GM21526 (cell line): Measurements from ENCODE around the gene JAG1.

Experiments used
- ATAC-seq: cut with Tn5 transposase; IDR thresholded peaks from one replicate; pipeline ENCODE4 v1.9.1; 2021; ENCODE audit warnings: moderate library complexity; ENCODE audit not compliant: unreplicated experiment, low FRiP score

JAG1 gene

DNA sequence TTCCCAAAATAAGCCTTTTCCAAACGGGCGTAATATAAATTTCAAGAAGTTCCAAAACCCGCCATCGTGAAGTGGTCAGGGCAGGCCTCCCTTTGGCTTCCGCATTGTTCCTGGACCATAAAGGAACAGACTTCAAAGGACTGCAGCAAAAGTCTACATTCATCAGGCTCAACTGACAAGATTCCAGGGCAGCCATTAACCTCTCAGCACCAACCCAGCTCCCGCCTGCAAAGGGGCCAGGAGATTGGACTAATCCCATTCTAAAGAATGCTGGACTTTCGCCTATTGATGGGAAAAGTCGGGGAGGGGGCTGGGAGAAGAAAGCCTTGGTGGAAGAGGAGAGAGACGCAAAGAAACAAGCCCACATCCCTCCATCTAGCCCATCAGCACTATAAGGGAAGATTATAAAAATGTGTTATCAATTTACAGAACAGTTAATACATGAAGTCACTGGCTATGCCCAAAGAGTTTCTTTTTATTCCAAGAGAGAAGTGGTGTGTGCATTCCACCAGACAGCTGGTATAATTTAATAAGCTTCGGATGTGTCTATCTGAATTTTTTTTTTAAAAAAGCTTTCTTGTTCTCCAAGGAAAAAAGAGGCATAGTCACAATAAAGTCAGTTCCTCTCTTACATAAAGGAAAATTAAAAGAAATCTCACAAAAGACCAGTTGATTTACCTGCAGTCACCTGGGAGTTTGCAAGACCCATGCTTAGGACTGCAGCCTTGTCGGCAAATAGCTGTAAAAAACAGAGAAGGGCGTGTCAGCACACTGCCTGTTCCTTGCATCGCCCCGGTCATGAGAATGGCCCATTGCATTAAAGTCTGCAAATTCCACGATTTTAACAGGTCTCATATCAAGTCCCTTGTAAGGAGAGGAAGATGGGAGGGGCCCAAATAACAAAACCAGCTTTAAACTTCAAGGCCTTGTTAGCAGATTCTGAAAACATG is 17.8 kb downstream of the JAG1 start:
- no peak for ATAC-seq

DNA sequence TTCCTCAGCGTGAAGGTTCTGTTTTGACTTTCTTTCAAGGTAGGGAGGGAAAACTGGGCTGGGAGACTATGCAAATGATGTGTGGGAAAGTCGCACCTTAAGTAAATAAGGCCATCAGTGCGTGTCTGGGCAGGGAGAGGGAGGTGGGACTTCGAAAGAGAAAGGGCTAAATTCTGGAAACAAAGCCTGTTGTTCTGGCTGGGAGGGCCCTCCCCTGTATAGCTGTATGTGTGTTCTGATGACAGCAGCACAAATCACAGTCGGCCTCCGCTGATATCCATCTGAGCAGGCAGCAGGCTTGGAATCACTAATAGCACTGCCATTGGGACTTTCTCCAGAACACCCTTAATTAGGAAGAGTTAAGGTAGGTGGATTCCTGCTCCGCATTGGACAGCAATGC is 19.2 kb downstream of the JAG1 start:
- ATAC-seq, result peak; percentile 47

DNA sequence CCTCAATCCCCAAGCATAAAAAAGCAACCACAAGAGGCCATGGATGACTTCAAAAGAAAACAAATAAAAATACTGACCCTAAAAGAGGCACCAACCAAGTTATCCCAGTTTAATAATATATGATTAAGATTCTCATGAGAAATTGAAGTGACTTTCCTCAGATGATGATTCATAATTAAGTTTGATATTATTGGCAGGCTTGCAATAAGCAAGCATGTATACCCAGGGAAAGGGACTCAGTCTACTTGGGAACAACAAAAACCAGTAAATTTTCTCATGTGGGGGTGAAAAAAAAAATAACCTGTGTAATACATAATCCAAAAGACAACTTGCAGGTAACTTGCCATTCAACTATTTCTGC is 19.6 kb downstream of the JAG1 start:
- ATAC-seq, result no peak

DNA sequence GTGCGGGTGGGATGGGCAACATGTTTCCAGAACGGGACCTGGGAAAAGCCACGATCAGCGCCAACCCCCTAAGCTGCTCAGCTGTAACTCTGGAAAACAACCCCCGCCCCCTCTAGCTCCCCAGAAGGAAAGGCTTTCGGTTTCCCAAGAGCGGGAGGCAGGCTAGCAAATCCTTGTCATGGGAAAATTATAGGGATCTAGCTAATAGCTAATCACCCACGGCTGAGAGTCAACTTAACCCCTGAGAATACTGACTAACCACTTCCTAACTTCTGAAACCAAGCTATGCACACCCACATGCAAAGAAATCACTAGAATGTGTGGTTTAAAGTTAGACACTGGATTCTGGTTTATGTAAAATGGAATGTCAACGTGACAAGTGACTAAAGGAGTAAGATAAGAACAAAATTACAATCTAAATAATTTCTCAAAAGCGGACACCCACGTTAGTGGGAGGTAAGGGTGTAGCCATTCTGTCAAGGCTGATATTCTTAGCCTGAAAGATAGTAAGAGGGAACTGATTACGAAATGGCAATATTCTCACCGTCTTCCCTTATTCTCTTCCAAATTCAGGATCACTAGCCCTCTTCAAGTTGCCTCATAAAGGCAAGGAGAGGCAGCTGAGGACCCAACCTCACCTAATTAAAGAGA is 20.1 kb downstream of the JAG1 start:
- no peak for ATAC-seq

DNA sequence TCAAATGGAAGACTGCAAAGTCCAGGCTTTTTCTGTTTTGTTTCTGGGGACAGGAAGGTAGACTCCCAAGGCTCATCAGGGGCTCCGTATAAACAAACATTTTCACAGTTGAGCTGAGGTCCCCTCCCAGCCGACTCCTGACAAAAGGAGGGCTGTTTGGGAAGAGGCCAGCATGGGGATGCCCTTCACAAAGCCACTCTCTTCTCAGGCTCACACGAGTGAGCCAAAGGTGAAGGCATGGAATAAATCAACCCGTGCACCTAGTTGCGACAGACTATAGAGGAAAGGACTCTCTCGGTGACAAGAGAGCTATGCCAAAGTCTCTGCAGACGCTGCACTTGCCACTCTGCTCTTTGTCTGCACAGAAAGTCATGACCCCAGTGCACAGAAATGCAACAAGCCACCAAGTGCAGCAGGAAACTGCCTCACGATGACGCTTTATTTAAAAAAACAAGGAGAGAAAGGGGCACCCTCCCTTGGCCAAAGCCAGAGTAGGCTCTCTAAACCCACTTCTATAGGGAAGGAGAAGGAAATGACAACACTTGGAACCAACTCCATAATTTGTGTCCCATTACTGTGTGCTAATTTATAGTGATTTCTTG is 21.0 kb downstream of the JAG1 start:
- ATAC-seq, result no peak

GRCh38 chr20:10652185-10652584 is 21.6 kb downstream of the JAG1 start:
- ATAC-seq, result no peak

- no peak for ATAC-seq
Measured at GRCh38 chr20:10651227-10651990, 22.4 kb downstream of the JAG1 start.

- no peak for ATAC-seq
Measured at GRCh38 chr20:10649797-10650160, 24.0 kb downstream of the JAG1 start.

DNA sequence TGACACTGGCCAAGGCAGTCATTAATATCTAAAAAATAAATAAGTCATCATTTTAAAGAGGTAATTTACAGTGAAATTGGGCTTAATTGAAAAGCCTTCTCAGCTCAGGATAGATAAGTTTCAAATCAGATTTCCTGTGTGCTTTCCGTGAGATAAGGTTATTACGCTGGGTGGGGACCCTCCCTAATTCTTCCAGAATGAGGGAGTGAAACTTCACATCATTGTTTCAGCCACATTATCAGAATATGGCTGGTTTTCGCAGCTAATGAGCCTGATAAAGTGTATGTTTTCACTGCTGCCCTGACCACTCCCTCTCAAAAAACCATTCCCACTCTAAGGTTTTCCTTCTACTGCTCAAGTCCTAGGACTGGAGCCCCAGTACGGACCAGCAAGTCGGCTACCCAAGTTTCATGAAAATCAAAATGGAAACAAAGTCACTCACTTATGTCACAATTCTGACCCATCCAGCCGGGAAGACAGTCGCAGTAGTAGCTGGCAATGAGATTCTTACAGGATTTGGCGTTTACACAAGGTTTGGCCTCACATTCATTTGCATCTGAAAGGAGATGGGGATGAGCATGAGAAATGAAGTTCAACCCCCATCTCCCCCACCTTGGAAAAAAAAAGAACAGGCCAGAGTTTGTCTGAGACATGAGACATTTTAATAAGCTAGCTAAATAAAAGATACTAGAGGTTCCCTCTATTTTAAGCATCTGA is 24.6 kb downstream of the JAG1 start:
- ATAC-seq, result no peak

- no peak for ATAC-seq
Measured at GRCh38 chr20:10648651-10649050, 25.1 kb downstream of the JAG1 start.

- ATAC-seq, result no peak
Measured at GRCh38 chr20:10647909-10648308, 25.9 kb downstream of the JAG1 start.

- ATAC-seq, result peak; percentile 53
Measured at GRCh38 chr20:10647471-10647870, 26.3 kb downstream of the JAG1 start.

DNA sequence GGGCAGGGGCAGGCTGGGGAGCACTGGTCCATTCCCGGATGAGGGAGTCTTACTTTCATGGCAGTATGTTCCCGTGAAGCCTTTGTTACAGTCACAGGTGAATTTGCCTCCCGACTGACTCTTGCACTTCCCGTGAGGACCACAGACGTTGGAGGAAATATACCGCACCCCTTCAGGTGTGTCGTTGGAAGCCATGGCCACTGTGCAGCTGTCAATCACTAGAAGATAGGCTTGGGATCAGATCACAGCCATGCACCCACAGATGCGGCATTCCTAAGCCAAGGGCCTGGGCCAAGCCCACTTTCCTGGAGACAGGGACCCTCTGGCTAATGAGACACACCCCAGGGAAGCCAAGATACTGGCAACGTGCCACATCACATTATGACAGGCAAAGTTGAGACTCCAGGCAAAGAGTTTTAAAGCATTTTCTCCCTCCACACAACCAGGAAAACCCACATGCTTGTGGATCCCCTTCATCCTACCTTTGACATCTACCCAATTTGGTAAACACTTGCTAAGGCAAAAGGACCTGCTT is 26.8 kb downstream of the JAG1 start:
- no peak for ATAC-seq

GRCh38 chr20:10646006-10646405 is 27.8 kb downstream of the JAG1 start:
- ATAC-seq, result no peak

DNA sequence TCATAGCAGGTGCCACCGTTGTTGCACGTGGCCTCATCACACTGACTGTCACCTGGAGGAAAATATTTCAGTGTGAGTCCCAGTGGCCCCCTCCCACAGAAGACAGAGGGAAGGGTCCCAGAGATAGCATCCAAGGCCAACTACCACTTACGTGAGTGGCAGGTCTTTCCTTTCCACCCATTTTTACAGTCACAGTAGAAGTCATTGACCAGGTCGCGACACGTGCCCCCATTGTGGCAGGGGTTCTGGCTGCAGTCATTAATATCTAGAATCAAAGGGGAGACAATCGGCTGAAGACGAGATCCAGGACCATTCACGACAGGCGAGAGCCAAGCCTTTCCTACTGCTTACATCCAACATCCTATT is 28.6 kb downstream of the JAG1 start:
- no peak for ATAC-seq

GRCh38 chr20:10644458-10645204 is 29.2 kb downstream of the JAG1 start:
- no peak for ATAC-seq

DNA sequence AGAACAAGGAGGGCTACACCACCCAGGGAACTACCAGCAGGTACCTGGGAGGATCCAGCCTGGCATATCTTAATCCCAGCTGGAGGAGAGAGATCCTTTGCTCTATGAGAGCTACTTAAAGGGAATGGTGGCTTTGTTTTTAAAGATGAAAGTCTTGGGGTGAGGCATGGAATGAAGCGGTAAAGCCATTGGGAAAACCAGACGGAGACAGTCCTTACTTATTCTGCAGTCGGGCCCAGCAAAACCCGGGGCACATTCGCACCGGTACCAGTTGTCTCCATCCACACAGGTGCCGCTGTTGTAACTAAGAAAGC is 30.3 kb downstream of the JAG1 start:
- ATAC-seq, result no peak

GRCh38 chr20:10642856-10643559 is 30.8 kb downstream of the JAG1 start:
- no peak for ATAC-seq

GRCh38 chr20:10641893-10642292 is 31.9 kb downstream of the JAG1 start:
- ATAC-seq, result no peak
